ENCODE results near the gene SYPL1. TPM values are rescaled to one million over a fixed set of nuclear protein-coding genes. Genes with fewer than 3 reads are reported as not detected.

SYPL1 gene
- total and polyA plus RNA-seq, 9 of the 15 experiments (the other 6 are each of a cell fraction or from before 2014, with no cell fraction given): 23.8 to 214 (median 70.2) TPM

- TF ChIP-seq, protein P1, sequence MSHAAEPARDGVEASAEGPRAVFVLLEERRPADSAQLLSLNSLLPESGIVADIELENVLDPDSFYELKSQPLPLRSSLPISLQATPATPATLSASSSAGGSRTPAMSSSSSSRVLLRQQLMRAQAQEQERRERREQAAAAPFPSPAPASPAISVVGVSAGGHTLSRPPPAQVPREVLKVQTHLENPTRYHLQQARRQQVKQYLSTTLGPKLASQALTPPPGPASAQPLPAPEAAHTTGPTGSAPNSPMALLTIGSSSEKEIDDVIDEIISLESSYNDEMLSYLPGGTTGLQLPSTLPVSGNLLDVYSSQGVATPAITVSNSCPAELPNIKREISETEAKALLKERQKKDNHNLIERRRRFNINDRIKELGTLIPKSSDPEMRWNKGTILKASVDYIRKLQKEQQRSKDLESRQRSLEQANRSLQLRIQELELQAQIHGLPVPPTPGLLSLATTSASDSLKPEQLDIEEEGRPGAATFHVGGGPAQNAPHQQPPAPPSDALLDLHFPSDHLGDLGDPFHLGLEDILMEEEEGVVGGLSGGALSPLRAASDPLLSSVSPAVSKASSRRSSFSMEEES (CRISPR knock-in tag; IDR thresholded peaks at IDR 0.05): peak; percentile 34
- no peak for TF ChIP-seq FOS (IDR thresholded peaks at IDR 0.05; ENCODE audit: extremely low read depth, insufficient read length)
- peak; percentile 37 for TF ChIP-seq EP300 (IDR thresholded peaks at IDR 0.05; ENCODE audit: low read length)
- TF ChIP-seq PHTF2 (CRISPR knock-in tag; IDR thresholded peaks at IDR 0.05): no peak
- peak; percentile 31; the same call in 1 of the 2 replicates for TF ChIP-seq SMARCA4 (IDR thresholded peaks at IDR 0.05)
- peak; percentile 10 for TF ChIP-seq TBP (optimal IDR thresholded peaks at IDR 0.05; ENCODE audit: low read depth, low read length)
- peak; percentile 88 for TF ChIP-seq KLF1 (tag; IDR thresholded peaks at IDR 0.05)
- no peak for TF ChIP-seq SMARCB1 (IDR thresholded peaks at IDR 0.05; ENCODE audit: insufficient read length, low read depth)
- no peak for TF ChIP-seq CREB1 (IDR thresholded peaks at IDR 0.05)
- peak; percentile 66 for TF ChIP-seq CREB1 (CRISPR knock-in tag; IDR thresholded peaks at IDR 0.05)
- TF ChIP-seq NR2F6 (CRISPR knock-in tag; IDR thresholded peaks at IDR 0.05): peak; percentile 71; the same call in 1 of the 2 replicates
- peak; percentile 100 for TF ChIP-seq ZBTB1 (CRISPR knock-in tag; IDR thresholded peaks at IDR 0.05; ENCODE audit: borderline replicate concordance, low read depth)
- peak; percentile 55 to 91; a peak in 3 of 4 replicates for TF ChIP-seq NONO (IDR thresholded peaks at IDR 0.05; ENCODE audit: low read depth in 2 of 2, low read length in 1 of 2)
- TF ChIP-seq KDM5B (IDR thresholded peaks at IDR 0.05; ENCODE audit: insufficient replicate concordance, low read depth, low read length): peak; percentile 17
- TF ChIP-seq KDM2B (CRISPR knock-in tag; IDR thresholded peaks at IDR 0.05): peak; percentile 76; the same call in 1 of the 2 replicates
- TF ChIP-seq CHD4 (IDR thresholded peaks at IDR 0.05; ENCODE audit: insufficient read depth, insufficient replicate concordance, low read depth, low read length, poor library complexity, severe bottlenecking): peak; percentile 77
- TF ChIP-seq, protein P2, sequence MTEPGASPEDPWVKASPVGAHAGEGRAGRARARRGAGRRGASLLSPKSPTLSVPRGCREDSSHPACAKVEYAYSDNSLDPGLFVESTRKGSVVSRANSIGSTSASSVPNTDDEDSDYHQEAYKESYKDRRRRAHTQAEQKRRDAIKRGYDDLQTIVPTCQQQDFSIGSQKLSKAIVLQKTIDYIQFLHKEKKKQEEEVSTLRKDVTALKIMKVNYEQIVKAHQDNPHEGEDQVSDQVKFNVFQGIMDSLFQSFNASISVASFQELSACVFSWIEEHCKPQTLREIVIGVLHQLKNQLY (CRISPR knock-in tag; conservative IDR thresholded peaks at IDR 0.05): peak in 1 of 2 experiments; percentile 88; a peak in 1 of 4 replicates
- no peak for TF ChIP-seq CEBPB (tag; IDR thresholded peaks at IDR 0.05)
- no peak for TF ChIP-seq ID3 (CRISPR knock-in tag; IDR thresholded peaks at IDR 0.05)
- TF ChIP-seq ID3 (tag; IDR thresholded peaks at IDR 0.05): peak; percentile 91
- 0 out of 2 replicates have a peak, but pooled peaks have one; percentile 69 for TF ChIP-seq GTF2E2 (tag; IDR thresholded peaks at IDR 0.05)
- TF ChIP-seq ZNF511 (CRISPR knock-in tag; IDR thresholded peaks at IDR 0.05): peak; percentile 79; the same call in 1 of the 2 replicates
- TF ChIP-seq RHOXF2B (CRISPR knock-in tag; conservative IDR thresholded peaks at IDR 0.05): no peak
- TF ChIP-seq PHB2 (IDR thresholded peaks at IDR 0.05; ENCODE audit: low read depth): no peak
- TF ChIP-seq TRIM28 (IDR thresholded peaks at IDR 0.05): peak; percentile 22; the same call in 1 of the 2 replicates
- TF ChIP-seq CBFA2T3 (IDR thresholded peaks at IDR 0.05): no peak
Measured at GRCh38 chr7:106111655-106112117, 426 bp downstream of the SYPL1 start (continued).

Measured in K562 (cell line).